HepG2 (cell line): ENCODE results near the gene UFSP2. TPM values are rescaled to one million over a fixed set of nuclear protein-coding genes. Genes with fewer than 3 reads are reported as not detected.

Experiments used
- ADNP ChIP-seq: sonication (generic); formaldehyde crosslinking; IDR thresholded peaks from 2 replicates; pipeline ENCODE4 v1.4.0; 2020; ENCODE audit warnings: missing genetic modification reagents
- ARID5B ChIP-seq: IDR thresholded peaks from 2 replicates; pipeline ENCODE4 v1.4.0; 2020; ENCODE audit warnings: mild to moderate bottlenecking, missing genetic modification reagents
- CBX2 ChIP-seq, 2 experiments: fragments of 200-600 bp in 1 of 2; sonication (generic); formaldehyde crosslinking in 1 of 2; IDR thresholded peaks; 2 replicates each; pipeline versions ENCODE4 v1.7.0 to v1.8.1; 2018 to 2022; ENCODE audit warnings: low read depth in 2 of 2, low read length in 1 of 2, mild to moderate bottlenecking in 1 of 2, missing genetic modification reagents in 1 of 2
- FOXP1 ChIP-seq, 2 experiments: fragments of 450-650 bp in 1 of 2; IDR thresholded peaks; 2 replicates each; pipeline ENCODE4 v1.6.1; 2017 to 2018; ENCODE audit warnings: antibody characterized with exemption in 1 of 2
- HMG20B ChIP-seq: conservative IDR thresholded peaks from 2 replicates; pipeline ENCODE4 v1.6.1; 2016; ENCODE audit warnings: missing genetic modification reagents, missing compliant biosample characterization
- MED1 ChIP-seq: sonication (generic); formaldehyde crosslinking; IDR thresholded peaks from 2 replicates; pipeline ENCODE4 v1.4.0; 2020; ENCODE audit warnings: missing genetic modification reagents
- SIX1 ChIP-seq: sonication (generic); formaldehyde crosslinking; IDR thresholded peaks from 2 replicates; pipeline ENCODE4 v1.4.0; 2020; ENCODE audit warnings: missing genetic modification reagents, borderline replicate concordance
- SRSF4 ChIP-seq: fragments of 200-400 bp; formaldehyde crosslinking; IDR thresholded peaks from one replicate; pipeline ENCODE4 v1.6.1; 2018; ENCODE audit warnings: mild to moderate bottlenecking, low read depth, low read length, moderate library complexity; ENCODE audit not compliant: poor library complexity, severe bottlenecking
- YY1 ChIP-seq: IDR thresholded peaks from 2 replicates; pipeline ENCODE4 v1.6.1; 2011; ENCODE audit warnings: low read length, low read depth, moderate library complexity, mild to moderate bottlenecking; ENCODE audit not compliant: insufficient read depth, insufficient replicate concordance
- ZFP36L2 ChIP-seq: sonication (generic); formaldehyde crosslinking; IDR thresholded peaks from 2 replicates; pipeline ENCODE4 v1.4.0; 2020; ENCODE audit warnings: missing genetic modification reagents
- ZNF138 ChIP-seq: sonication (generic); formaldehyde crosslinking; IDR thresholded peaks from 2 replicates; pipeline ENCODE4 v1.5.0; 2020; ENCODE audit warnings: mild to moderate bottlenecking, low read depth, missing genetic modification reagents
- polyA plus RNA-seq, 8 experiments: library from polyadenylated mRNA; depleted of rRNA in 3 of 8; stranded (reverse) in 7 of 8; unstranded in 1 of 8; fragments of >200 nt; fragmentation: Illumina TruSeq in 4 of 8; extraction: Trizol in 4 of 8; gene quantifications; 2 replicates each; pipeline versions ENCODE4 v1.2.1 to v1.2.3, GENCODE V29; 2011 to 2016; ENCODE audit warnings: low read depth in 4 of 8, missing spikeins in 1 of 8, mixed read lengths in 1 of 8; ENCODE audit not compliant: insufficient read depth in 1 of 8
- total RNA-seq, 5 experiments: library from RNA; depleted of rRNA; stranded (reverse); fragments of >200 nt; fragmentation: Illumina TruSeq; extraction: Trizol; gene quantifications; 2 replicates each; pipeline ENCODE4 v1.2.3, GENCODE V29; 2016; ENCODE audit warnings: low read depth in 1 of 5
- TF ChIP-seq, protein P1 (sequence below): sonication (generic); formaldehyde crosslinking; IDR thresholded peaks from 2 replicates; pipeline ENCODE4 v1.5.1; 2020; ENCODE audit warnings: missing genetic modification reagents, mild to moderate bottlenecking, borderline replicate concordance
- TF ChIP-seq, protein P2 (sequence below): sonication (generic); formaldehyde crosslinking; IDR thresholded peaks from 2 replicates; pipeline ENCODE4 v1.5.0; 2020; ENCODE audit warnings: mild to moderate bottlenecking, missing genetic modification reagents, borderline replicate concordance

UFSP2 gene
- total and polyA plus RNA-seq, 2 of the 13 experiments (the other 11 are each of a cell fraction or from before 2014, with no cell fraction given) = 24.1 to 32.3 TPM

DNA sequence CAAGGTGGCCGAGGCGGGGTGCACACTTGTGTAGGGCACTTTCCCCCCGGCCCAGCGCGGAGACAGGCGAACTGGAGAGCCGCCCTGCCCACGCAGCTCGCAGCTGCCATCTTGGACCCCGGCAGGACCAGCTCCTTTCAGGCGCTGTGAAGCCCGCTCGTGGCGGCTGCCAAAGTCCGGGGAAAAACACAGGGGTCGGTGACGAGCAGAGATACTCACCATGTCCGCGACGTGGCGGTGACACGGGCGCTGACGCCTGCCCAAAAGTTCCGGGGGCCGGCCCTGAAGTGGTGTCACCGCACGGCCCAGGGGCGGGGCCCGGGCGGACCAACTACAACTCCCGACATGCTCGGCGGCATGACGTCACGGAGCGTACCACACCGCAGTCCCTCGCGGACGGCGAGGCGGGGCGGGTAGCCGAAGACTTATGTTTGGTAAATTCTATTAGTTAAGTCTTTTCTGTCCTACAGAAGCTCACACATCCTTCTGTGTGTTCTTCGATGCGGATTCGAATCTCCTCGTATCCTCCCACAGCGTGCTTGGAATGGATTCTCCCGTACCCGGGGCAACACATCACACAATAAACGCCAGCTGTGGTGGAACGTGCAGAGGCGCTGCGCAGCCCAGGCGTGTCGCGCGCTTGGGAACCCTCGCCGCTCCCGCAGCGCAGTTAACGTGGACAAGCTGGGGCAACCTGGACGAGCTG lies at the start of gene UFSP2 (continued):
- TF ChIP-seq, protein P1, sequence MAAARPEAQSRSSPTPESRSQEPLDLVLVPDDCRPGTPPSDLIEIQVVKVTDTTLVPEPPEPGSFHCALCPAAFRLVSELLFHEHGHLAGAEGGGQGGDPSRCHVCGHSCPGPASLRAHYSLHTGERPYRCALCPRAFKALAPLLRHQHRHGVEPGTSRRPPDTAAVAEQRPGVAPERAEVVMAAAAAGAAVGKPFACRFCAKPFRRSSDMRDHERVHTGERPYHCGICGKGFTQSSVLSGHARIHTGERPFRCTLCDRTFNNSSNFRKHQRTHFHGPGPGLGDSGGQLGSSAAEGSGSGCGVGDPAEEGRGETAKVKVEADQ = peak; percentile 45
- TF ChIP-seq SRSF4 (no peak), SIX1 (CRISPR knock-in tag) (no peak), YY1 (peak; percentile 93), ARID5B (CRISPR knock-in tag) (no peak; the same call in 1 of the 2 replicates), ZNF138 (CRISPR knock-in tag) (no peak), FOXP1 (IDR thresholded peaks at IDR 0.05) (no peak), FOXP1 (CRISPR knock-in tag; IDR thresholded peaks at IDR 0.05) (no peak), ADNP (CRISPR knock-in tag) (no peak), CBX2 (IDR thresholded peaks at IDR 0.05; ENCODE audit: low read depth, low read length) (no peak), CBX2 (CRISPR knock-in tag; IDR thresholded peaks at IDR 0.05; ENCODE audit: low read depth) (no peak), ZFP36L2 (CRISPR knock-in tag) (no peak), MED1 (CRISPR knock-in tag) (peak; percentile 69), HMG20B (CRISPR knock-in tag) (no peak; the same call in 1 of the 2 replicates)
- TF ChIP-seq, protein P2, sequence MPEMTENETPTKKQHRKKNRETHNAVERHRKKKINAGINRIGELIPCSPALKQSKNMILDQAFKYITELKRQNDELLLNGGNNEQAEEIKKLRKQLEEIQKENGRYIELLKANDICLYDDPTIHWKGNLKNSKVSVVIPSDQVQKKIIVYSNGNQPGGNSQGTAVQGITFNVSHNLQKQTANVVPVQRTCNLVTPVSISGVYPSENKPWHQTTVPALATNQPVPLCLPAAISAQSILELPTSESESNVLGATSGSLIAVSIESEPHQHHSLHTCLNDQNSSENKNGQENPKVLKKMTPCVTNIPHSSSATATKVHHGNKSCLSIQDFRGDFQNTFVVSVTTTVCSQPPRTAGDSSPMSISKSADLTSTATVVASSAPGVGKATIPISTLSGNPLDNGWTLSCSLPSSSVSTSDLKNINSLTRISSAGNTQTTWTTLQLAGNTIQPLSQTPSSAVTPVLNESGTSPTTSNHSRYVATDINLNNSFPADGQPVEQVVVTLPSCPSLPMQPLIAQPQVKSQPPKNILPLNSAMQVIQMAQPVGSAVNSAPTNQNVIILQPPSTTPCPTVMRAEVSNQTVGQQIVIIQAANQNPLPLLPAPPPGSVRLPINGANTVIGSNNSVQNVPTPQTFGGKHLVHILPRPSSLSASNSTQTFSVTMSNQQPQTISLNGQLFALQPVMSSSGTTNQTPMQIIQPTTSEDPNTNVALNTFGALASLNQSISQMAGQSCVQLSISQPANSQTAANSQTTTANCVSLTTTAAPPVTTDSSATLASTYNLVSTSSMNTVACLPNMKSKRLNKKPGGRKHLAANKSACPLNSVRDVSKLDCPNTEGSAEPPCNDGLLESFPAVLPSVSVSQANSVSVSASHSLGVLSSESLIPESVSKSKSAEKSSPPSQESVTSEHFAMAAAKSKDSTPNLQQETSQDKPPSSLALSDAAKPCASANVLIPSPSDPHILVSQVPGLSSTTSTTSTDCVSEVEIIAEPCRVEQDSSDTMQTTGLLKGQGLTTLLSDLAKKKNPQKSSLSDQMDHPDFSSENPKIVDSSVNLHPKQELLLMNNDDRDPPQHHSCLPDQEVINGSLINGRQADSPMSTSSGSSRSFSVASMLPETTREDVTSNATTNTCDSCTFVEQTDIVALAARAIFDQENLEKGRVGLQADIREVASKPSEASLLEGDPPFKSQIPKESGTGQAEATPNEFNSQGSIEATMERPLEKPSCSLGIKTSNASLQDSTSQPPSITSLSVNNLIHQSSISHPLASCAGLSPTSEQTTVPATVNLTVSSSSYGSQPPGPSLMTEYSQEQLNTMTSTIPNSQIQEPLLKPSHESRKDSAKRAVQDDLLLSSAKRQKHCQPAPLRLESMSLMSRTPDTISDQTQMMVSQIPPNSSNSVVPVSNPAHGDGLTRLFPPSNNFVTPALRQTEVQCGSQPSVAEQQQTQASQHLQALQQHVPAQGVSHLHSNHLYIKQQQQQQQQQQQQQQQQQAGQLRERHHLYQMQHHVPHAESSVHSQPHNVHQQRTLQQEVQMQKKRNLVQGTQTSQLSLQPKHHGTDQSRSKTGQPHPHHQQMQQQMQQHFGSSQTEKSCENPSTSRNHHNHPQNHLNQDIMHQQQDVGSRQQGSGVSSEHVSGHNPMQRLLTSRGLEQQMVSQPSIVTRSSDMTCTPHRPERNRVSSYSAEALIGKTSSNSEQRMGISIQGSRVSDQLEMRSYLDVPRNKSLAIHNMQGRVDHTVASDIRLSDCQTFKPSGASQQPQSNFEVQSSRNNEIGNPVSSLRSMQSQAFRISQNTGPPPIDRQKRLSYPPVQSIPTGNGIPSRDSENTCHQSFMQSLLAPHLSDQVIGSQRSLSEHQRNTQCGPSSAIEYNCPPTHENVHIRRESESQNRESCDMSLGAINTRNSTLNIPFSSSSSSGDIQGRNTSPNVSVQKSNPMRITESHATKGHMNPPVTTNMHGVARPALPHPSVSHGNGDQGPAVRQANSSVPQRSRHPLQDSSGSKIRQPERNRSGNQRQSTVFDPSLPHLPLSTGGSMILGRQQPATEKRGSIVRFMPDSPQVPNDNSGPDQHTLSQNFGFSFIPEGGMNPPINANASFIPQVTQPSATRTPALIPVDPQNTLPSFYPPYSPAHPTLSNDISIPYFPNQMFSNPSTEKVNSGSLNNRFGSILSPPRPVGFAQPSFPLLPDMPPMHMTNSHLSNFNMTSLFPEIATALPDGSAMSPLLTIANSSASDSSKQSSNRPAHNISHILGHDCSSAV (CRISPR knock-in tag) = no peak
